Choroid plexus epithelial cell (primary cell): ENCODE data around the gene RARA.
A peak's percentile ranks its signal among the peaks of the same experiment; 100 is the strongest.

Experiments
- DNase-seq: peaks from one replicate; pipeline ENCODE4 v3.0.0-alpha.2; 2010; ENCODE audit warnings: low read depth
- H3K4me3 ChIP-seq: 2 replicates; pipeline ENCODE4 v1.5.1; 2011; ENCODE audit warnings: low read depth, mild to moderate bottlenecking, control low read depth, low read length, moderate library complexity
- CTCF ChIP-seq: conservative IDR thresholded peaks from 2 replicates; pipeline ENCODE4 v1.5.1; 2011; ENCODE audit warnings: low read depth, mild to moderate bottlenecking, control low read depth, inconsistent platforms, low read length, moderate library complexity

RARA gene

GRCh38 chr17:40352779-40353394, 43.9 kb downstream of the RARA start:
- H3K4me3 ChIP-seq, result no peak overlapping the region
- TF ChIP-seq CTCF, result no peak
- DNase-seq, result no peak

- DNase-seq, result no peak
- no peak for TF ChIP-seq CTCF
- H3K4me3 ChIP-seq, result no peak overlapping the region
Measured at GRCh38 chr17:40354221-40355122, 45.5 kb downstream of the RARA start.

- peak; percentile 66 for DNase-seq
- H3K4me3 ChIP-seq, result no peak overlapping the region
- peak; percentile 92 for TF ChIP-seq CTCF
Measured at GRCh38 chr17:40355123-40355803, 46.3 kb downstream of the RARA start.

- DNase-seq, result no peak
- H3K4me3 ChIP-seq, result no peak overlapping the region
- no peak for TF ChIP-seq CTCF
Measured at GRCh38 chr17:40355804-40356758, 47.1 kb downstream of the RARA start.

GRCh38 chr17:40356990-40357881, 48.3 kb downstream of the RARA start:
- no peak overlapping the region for H3K4me3 ChIP-seq
- no peak for TF ChIP-seq CTCF
- no peak for DNase-seq
